HL-60/S4 (cell line): Measurements from ENCODE around the gene CASP3.
"Not testable (repeated sequence)": the region's sequence is repeated elsewhere in the genome, so short reads cannot be mapped to it uniquely, and the experiment has no call there.

Experiments used
- in situ Hi-C: fragments of 300-500 bp; cut with MboI; formaldehyde crosslinking; loops from 2 replicates; pipeline ENCODE4 v1.14.3; 2022; ENCODE audit warnings: low sequenced_read_pairs

CASP3 gene

GRCh38 chr4:184636897-184637296 is 12.3 kb downstream of the CASP3 start:
- in situ Hi-C loops: no loop called here

- in situ Hi-C loops: no loop called here
These were observed 13.1 kb downstream of the CASP3 start for GRCh38 chr4:184636144-184636543.

GRCh38 chr4:184635381-184635780 is 13.9 kb downstream of the CASP3 start:
- in situ Hi-C loops: no loop called here

GRCh38 chr4:184632842-184633241 is 16.4 kb downstream of the CASP3 start:
- in situ Hi-C loops: no loop called here

GRCh38 chr4:184628103-184628502 is 21.1 kb downstream of the CASP3 start:
- in situ Hi-C loops: no loop called here

- in situ Hi-C loops: not testable (repeated sequence)
These were observed 23.3 kb downstream of the CASP3 start for GRCh38 chr4:184625783-184626596.

- in situ Hi-C loops: no loop called here
These were observed 24.2 kb downstream of the CASP3 start for GRCh38 chr4:184624972-184625554.

GRCh38 chr4:184624504-184624903 is 24.7 kb downstream of the CASP3 start:
- in situ Hi-C loops: not testable (repeated sequence)

- in situ Hi-C loops: no loop called here
These were observed 27.7 kb downstream of the CASP3 start for GRCh38 chr4:184621518-184621917.

- in situ Hi-C loops: no loop called here
These were observed 28.9 kb downstream of the CASP3 start for GRCh38 chr4:184620212-184620867.

GRCh38 chr4:184617600-184618196 is 31.5 kb downstream of the CASP3 start:
- in situ Hi-C loops: no loop called here

GRCh38 chr4:184616633-184617551 is 32.4 kb downstream of the CASP3 start:
- in situ Hi-C loops: no loop called here

GRCh38 chr4:184616168-184616567 is 33.1 kb downstream of the CASP3 start:
- in situ Hi-C loops: not testable (repeated sequence)

- in situ Hi-C loops: no loop called here
These were observed 34.7 kb downstream of the CASP3 start for GRCh38 chr4:184614509-184614908.

- in situ Hi-C loops: no loop called here
These were observed 35.8 kb downstream of the CASP3 start for GRCh38 chr4:184613405-184613804.

GRCh38 chr4:184612074-184612473 is 37.2 kb downstream of the CASP3 start:
- in situ Hi-C loops: no loop called here

- in situ Hi-C loops: not testable (repeated sequence)
These were observed 41.8 kb downstream of the CASP3 start for GRCh38 chr4:184607429-184607828.

- in situ Hi-C loops: not testable (repeated sequence)
These were observed 46.4 kb downstream of the CASP3 start for GRCh38 chr4:184602857-184603256.

- in situ Hi-C loops: not testable (repeated sequence)
These were observed 48.3 kb downstream of the CASP3 start for GRCh38 chr4:184600982-184601381.

- in situ Hi-C loops: no loop called here
These were observed 49.6 kb downstream of the CASP3 start for GRCh38 chr4:184599492-184600135.
